Activated CD4-positive, alpha-beta T cell treated with anti-CD3 and anti-CD28 coated beads, Interleukin-2, Interleukin-6, amounts not matched to agents 100 ng/mL and 50 ng/mL, durations not matched to agents 16 hours and 8 hours (primary cell): ENCODE measurements around the gene LAMTOR2.

Source experiments
- DNase-seq: peaks from one replicate; pipeline ENCODE4 v3.0.0-alpha.2; 2020

The LAMTOR2 gene

GRCh38 chr1:156100205-156100995, 45.8 kb downstream of the LAMTOR2 start:
- no peak for DNase-seq

- no peak for DNase-seq
These were observed 47.3 kb downstream of the LAMTOR2 start for GRCh38 chr1:156101880-156102279.

GRCh38 chr1:156102633-156103511, 48.3 kb downstream of the LAMTOR2 start:
- DNase-seq: no peak

GRCh38 chr1:156103521-156103947, 49.0 kb downstream of the LAMTOR2 start:
- DNase-seq: peak; percentile 49

- DNase-seq: peak; percentile 68
These were observed 49.7 kb downstream of the LAMTOR2 start for GRCh38 chr1:156104065-156104810.

GRCh38 chr1:156104861-156105832, 50.6 kb downstream of the LAMTOR2 start:
- no peak for DNase-seq

GRCh38 chr1:156106624-156107488, 52.3 kb downstream of the LAMTOR2 start:
- DNase-seq: no peak

GRCh38 chr1:156108057-156108456, 53.5 kb downstream of the LAMTOR2 start:
- no peak for DNase-seq
